Measurements from ENCODE around the gene NAXE. TPM values are rescaled to one million over a fixed set of nuclear protein-coding genes. Genes with fewer than 3 reads are reported as not detected.

NAXE gene
- total RNA-seq, 1 donor from 2014 or later, result 102 TPM

DNA sequence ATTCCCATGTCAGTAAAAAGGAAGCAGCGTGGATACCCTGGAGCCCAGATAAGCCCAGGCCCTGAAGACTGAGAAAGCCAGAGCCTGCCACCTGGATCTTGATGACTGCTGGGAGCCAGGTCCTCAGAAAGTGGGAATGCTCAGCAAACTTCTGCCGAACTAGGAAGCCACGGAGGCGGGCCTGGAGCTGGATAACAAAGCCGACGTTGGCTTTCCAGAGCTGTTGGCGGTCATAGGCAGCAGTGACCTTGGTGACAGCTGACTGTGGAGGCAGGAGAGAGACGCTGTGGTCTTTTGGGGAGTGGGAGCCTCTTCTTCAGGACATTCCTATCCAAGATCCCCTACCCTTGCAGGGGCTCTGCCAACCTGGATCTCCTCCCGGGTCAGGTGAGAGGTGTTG, 43.6 kb upstream of the NAXE start:
- intact Hi-C loops (cut with micrococcal nuclease), result no loop called here

DNA sequence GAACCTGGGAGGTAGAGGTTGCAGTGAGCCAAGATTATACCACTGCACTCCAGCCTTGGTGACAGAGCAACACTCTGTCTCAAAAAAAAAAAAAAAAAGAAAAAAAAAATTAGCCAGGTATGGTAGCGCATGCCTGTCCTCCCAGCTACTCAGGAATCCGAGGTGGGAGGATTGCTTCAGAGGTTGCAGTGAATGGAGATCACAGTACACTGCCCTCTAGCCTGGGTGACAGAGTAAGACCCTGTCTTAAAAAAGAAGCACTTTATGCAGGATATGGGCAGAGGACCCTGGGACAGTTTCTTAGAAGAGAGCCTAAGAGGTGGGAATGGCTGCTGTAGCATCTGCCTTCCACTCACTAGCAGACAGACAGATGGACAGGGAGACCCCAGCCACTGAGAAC, 42.2 kb upstream of the NAXE start:
- TF ChIP-seq, protein P1, sequence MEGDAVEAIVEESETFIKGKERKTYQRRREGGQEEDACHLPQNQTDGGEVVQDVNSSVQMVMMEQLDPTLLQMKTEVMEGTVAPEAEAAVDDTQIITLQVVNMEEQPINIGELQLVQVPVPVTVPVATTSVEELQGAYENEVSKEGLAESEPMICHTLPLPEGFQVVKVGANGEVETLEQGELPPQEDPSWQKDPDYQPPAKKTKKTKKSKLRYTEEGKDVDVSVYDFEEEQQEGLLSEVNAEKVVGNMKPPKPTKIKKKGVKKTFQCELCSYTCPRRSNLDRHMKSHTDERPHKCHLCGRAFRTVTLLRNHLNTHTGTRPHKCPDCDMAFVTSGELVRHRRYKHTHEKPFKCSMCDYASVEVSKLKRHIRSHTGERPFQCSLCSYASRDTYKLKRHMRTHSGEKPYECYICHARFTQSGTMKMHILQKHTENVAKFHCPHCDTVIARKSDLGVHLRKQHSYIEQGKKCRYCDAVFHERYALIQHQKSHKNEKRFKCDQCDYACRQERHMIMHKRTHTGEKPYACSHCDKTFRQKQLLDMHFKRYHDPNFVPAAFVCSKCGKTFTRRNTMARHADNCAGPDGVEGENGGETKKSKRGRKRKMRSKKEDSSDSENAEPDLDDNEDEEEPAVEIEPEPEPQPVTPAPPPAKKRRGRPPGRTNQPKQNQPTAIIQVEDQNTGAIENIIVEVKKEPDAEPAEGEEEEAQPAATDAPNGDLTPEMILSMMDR (IDR thresholded peaks at IDR 0.05; ENCODE audit: borderline replicate concordance), result no peak
- Histone ChIP-seq H3K27me3 (ENCODE audit: low read depth) (no peaks in the 10 kb centered on the region), H3K4me1 (peaks cover 14% of the 10 kb centered on the region), H3K9me3 (replicated peaks) (no peaks in the 10 kb centered on the region), H3K27ac (replicated peaks) (no peak overlapping the region), H3K4me3 (no peak overlapping the region), H3K36me3 (no peaks in the 10 kb centered on the region)
- intact Hi-C loops (cut with micrococcal nuclease), result no loop called here
- no peak for DNase-seq

More for the DNA sequence above, 43.6 kb upstream of the NAXE start:
- Histone ChIP-seq H3K4me1 (peaks cover 14% of the 10 kb centered on the region), H3K4me3 (no peak overlapping the region), H3K36me3 (no peaks in the 10 kb centered on the region), H3K27ac (replicated peaks) (no peak overlapping the region), H3K9me3 (replicated peaks) (no peaks in the 10 kb centered on the region), H3K27me3 (ENCODE audit: low read depth) (no peaks in the 10 kb centered on the region)
- no peak for DNase-seq
- TF ChIP-seq, protein P1 (IDR thresholded peaks at IDR 0.05; ENCODE audit: borderline replicate concordance), result no peak

DNA sequence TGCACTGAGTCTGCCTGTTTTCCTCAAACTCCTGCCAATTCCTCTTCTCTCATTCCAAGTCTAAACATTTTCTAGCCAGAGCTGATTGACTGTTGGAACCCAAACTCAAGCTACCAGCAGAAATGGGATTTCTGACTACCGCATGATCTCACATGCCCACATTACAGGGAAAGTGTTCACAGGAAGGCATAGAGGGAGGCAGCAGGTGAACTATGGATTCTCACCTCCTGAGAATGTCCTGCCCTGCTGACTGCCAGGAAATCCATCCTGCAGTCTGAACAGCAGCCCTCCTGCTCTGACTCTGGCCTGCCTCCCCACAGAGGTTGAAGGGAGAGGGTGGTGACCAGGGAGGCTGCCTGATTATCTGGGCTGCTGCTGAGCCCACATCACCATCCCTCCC, 41.7 kb upstream of the NAXE start:
- H3K4me1 ChIP-seq, result peaks cover 14% of the 10 kb centered on the region
- H3K27me3 ChIP-seq (ENCODE audit: low read depth), result no peaks in the 10 kb centered on the region
- DNase-seq, result no peak
- no peaks in the 10 kb centered on the region for H3K36me3 ChIP-seq
- no peak overlapping the region for H3K4me3 ChIP-seq
- TF ChIP-seq, protein P1 (IDR thresholded peaks at IDR 0.05; ENCODE audit: borderline replicate concordance), result no peak
- H3K27ac ChIP-seq (replicated peaks), result no peak overlapping the region
- H3K9me3 ChIP-seq (replicated peaks), result no peaks in the 10 kb centered on the region
- intact Hi-C loops (cut with micrococcal nuclease), result no loop called here

DNA sequence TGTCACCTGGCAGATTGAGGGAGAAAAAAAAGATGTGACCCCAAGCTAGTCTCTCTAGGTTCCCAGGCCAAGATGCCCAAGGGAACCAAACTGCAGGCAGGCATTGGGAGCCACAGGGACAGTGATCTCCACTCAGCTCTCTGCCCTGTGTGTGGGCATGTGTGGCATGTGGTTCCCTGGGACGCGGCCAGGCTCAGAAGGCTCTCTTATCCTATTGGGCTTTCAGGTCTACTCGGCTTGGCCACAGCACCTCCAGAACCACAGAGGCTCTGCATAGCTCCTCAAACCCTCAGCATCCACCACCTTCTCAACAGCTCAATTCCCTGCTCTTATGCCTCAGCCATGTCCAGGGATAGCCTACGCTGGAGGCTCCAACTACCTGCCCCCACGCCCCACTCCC, 41.2 kb upstream of the NAXE start:
- H3K4me1 ChIP-seq, result peaks cover 14% of the 10 kb centered on the region
- no peaks in the 10 kb centered on the region for H3K36me3 ChIP-seq
- DNase-seq, result peak; percentile 67
- H3K4me3 ChIP-seq, result no peak overlapping the region
- intact Hi-C loops (cut with micrococcal nuclease), result no loop called here
- TF ChIP-seq, protein P1 (IDR thresholded peaks at IDR 0.05; ENCODE audit: borderline replicate concordance), result no peak
- H3K27me3 ChIP-seq (ENCODE audit: low read depth), result no peaks in the 10 kb centered on the region
- H3K9me3 ChIP-seq (replicated peaks), result no peaks in the 10 kb centered on the region
- no peak overlapping the region for H3K27ac ChIP-seq (replicated peaks)

DNA sequence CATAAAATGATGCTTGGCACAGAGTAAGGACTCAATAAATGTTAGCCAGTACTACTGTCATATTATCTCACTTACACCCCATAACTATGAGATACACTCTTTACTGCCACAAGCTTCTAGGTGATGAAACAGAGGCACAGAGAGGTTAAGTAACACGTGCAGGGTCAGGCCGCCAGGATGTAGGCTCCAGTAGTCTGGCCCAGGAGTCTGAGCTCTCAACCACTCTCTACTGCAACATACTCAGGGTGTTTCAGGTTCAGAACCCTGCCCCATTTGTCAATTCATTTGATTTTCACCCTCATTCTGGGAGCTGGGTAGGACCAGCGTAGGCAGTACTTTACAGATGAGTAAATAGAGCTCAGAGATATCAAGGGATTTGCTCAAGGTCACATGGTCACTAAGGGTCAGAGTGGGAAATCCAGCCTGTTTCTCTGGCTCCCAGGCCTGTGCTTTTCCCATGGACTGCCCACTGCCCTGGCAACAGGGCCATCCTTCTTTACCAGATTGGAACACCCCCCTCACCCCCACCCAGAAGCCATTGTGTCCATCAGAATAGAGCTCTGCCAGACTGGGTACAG, 40.4 kb upstream of the NAXE start:
- DNase-seq, result no peak
- no peaks in the 10 kb centered on the region for H3K27me3 ChIP-seq (ENCODE audit: low read depth)
- intact Hi-C loops (cut with micrococcal nuclease), result no loop called here
- peaks cover 14% of the 10 kb centered on the region for H3K4me1 ChIP-seq
- TF ChIP-seq, protein P1 (IDR thresholded peaks at IDR 0.05; ENCODE audit: borderline replicate concordance), result no peak
- H3K4me3 ChIP-seq, result no peak overlapping the region
- H3K27ac ChIP-seq (replicated peaks), result no peak overlapping the region
- H3K36me3 ChIP-seq, result no peaks in the 10 kb centered on the region
- H3K9me3 ChIP-seq (replicated peaks), result no peaks in the 10 kb centered on the region

All from left ventricle myocardium inferior (tissue), 1 donor.